Measurements from ENCODE around the gene TENT5D. TPM values are rescaled to one million over a fixed set of nuclear protein-coding genes. Genes with fewer than 3 reads are reported as not detected.

TENT5D gene
- total and polyA plus RNA-seq, 12 donors: not detected

DNA sequence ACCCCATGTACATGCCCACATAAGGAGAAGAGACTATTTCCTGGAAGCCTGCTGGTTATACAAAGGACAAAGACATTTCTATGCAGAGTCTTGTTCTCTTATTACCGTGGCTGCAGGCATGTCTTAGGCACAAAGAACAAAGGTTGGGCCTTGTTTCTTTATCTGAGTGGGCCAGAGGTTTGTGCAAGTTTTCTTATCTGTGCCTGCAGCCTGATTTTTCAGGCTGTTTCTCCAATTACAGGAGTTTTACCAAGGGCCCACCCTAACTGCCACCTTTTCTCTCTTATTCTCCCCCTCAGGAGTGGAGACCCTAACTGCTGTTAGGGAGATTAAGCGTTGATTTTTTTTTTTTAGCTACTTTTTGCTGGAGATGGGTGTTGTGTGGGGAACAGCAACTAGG is 3.5 kb downstream of the TENT5D start:
- DNase-seq (no peak), ATAC-seq (no peak)
- Histone ChIP-seq H3K4me3 (no peak overlapping the region), H3K4me1 (no peaks in the 10 kb centered on the region), H3K27me3 (peaks cover 0 to 3% (median 0%) of the 10 kb centered on the region in 7 donors), H3K36me3 (no peaks in the 10 kb centered on the region), H3K9me3 (peaks cover 0 to 3% (median 0%) of the 10 kb centered on the region in 11 donors), H3K27ac (no peak overlapping the region)
- intact Hi-C loops (cut with DNase I): no loop called here
- no peak for TF ChIP-seq CTCF (IDR thresholded peaks at IDR 0.05)
- 41 to 44% methylated on average over 2 of the region's 2 CpGs for WGBS, 2 donors

GRCh38 chrX:80430826-80431504 is 10.7 kb downstream of the TENT5D start:
- Histone ChIP-seq H3K36me3 (no peaks in the 10 kb centered on the region), H3K4me1 (no peaks in the 10 kb centered on the region), H3K27me3 (no peaks in the 10 kb centered on the region), H3K9me3 (peaks cover 0 to 7% (median 0%) of the 10 kb centered on the region in 11 donors), H3K4me3 (no peak overlapping the region), H3K27ac (no peak overlapping the region)
- DNase-seq (no peak), ATAC-seq (no peak)
- intact Hi-C loops (cut with DNase I): no loop called here
- 59 to 61% methylated on average over 3 of the region's 3 CpGs for WGBS, 2 donors
- peak in 1 of 9 donors; percentile 26 for TF ChIP-seq CTCF (IDR thresholded peaks at IDR 0.05)

GRCh38 chrX:80431505-80431832 is 11.2 kb downstream of the TENT5D start:
- ATAC-seq (no peak), DNase-seq (no peak)
- H3K4me1 ChIP-seq: no peaks in the 10 kb centered on the region
- H3K4me3 ChIP-seq: no peak overlapping the region
- intact Hi-C loops (cut with DNase I): no loop called here
- peaks cover 0 to 7% (median 0%) of the 10 kb centered on the region in 11 donors for H3K9me3 ChIP-seq
- H3K36me3 ChIP-seq: no peaks in the 10 kb centered on the region
- no peaks in the 10 kb centered on the region for H3K27me3 ChIP-seq
- TF ChIP-seq CTCF (IDR thresholded peaks at IDR 0.05): no peak
- H3K27ac ChIP-seq: no peak overlapping the region

DNA sequence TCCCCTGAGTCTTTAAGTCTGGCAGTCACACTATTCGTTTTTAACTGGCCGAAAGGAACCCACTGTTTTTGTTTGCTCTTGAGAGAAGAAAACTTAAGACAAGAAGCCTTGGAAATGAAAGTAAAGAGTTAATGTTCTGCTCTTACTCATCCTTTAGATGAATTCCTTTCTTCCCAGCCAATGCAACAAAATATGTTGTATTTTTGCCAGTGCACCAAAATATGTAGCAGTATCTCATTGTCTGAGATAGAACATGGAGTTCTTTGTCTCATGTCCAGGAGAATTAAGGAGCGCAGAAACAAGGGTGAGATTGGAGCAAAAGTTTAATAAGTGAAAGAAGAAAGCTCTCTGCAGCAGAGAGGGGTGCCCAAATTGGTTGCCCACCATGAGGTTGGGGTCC is 12.2 kb downstream of the TENT5D start:
- Histone ChIP-seq H3K4me1 (no peaks in the 10 kb centered on the region), H3K27ac (no peak overlapping the region), H3K4me3 (no peak overlapping the region), H3K36me3 (no peaks in the 10 kb centered on the region), H3K9me3 (peaks cover 0 to 7% (median 0%) of the 10 kb centered on the region in 11 donors), H3K27me3 (no peaks in the 10 kb centered on the region)
- DNase-seq (no peak), ATAC-seq (no peak)
- intact Hi-C loops (cut with DNase I): no loop called here
- TF ChIP-seq CTCF (IDR thresholded peaks at IDR 0.05): no peak
- 67 to 85% methylated on average over 3 of the region's 3 CpGs for WGBS, 2 donors
